HT1080 (cell line): ENCODE data around the gene RAD51B. TPM values are rescaled to one million over a fixed set of nuclear protein-coding genes. Genes with fewer than 3 reads are reported as not detected.
A peak's percentile ranks its signal among the peaks of the same experiment; 100 is the strongest.
"Not testable (repeated sequence)": the region's sequence is repeated elsewhere in the genome, so short reads cannot be mapped to it uniquely, and the experiment has no call there.

Source experiments
- DNase-seq: peaks from one replicate; pipeline ENCODE4 v3.0.0-alpha.2; 2015; ENCODE audit warnings: low read depth
- total RNA-seq: library from RNA; depleted of rRNA; stranded (reverse); fragments of >200 nt; shearing (Covaris generic); gene quantifications from 2 replicates; pipeline ENCODE4 v1.2.3, GENCODE V29; 2014

The RAD51B gene
- total RNA-seq, 1 experiment from 2014 or later: 8.5 TPM

DNA sequence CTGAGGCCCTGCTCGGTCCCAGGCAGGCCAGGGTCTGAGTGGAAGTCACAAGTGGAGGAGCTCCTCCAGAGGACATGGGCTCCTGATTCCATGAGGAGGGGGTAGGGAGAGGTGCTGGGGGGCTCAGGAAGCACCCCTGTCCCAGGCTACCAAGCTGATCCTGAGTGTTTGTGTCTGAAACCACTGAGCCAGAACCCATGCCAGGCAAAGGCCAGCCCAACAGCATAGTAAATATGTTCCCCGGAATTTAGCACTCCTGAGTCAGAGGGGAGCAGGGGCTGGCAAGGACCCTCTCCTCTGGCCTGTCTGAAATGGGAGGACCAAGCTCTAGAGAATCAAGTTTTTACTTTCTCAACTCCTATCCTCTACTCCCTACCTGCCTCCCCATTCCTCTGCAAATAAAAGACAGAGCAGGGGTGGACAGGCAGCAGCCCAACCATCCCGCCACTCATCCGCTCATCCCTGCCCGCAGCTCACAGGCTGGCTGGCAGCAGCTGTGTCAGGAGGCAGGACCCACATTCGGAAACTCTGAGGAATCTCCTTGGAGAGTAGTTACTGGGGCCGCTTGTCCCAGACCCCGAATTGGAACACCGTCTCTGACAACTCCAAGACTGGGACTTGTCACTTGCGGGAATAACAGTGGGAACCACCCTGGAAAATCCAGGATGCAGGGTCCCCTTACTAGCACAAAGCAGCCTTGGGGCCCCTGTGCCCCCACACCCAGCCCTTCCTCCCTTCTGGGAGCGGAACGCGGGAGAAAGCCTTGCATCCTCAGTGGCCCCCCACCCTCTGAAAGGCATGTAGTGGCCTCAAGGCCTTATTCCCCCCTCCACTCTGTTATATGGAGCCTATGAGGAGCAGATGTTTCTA lies 870.7 kb downstream of the RAD51B start:
- DNase-seq: no peak

DNA sequence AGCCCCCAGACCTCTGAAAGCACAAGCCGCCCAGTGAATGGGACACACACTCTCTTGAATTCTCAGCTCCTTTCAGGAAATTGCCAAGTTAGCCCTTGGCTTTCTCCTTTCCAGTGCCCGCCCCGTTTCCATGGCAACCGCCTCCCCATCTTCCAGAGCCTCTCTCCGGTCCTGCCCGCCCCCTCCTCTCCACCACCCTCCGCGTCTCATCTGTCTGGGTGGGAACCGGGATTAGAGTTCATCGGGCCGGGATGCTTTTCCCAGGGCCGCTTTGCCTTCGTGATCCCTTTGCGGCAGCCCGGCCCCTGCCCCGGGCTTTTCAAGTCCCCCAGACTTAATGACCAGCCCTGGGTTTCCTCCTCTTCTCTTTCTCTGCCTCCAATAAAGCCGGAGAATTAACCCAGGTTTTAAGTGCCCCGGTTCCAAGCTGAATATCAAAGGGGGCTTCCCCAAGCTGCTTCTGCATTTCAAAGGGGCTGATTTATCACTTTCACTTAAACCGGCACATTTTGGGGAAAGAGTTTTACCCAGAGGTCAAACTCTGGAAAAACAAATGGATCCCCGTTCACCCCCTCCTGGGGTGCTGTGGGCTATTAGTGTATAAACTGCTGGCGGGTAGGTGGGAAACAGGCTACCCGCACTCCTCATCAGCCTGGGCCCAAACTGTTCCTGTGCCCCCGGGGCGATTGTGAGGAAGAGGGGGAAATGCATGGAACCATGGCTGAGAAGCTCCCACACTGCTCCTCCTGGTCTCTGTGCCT lies 871.6 kb downstream of the RAD51B start:
- DNase-seq: no peak

DNA sequence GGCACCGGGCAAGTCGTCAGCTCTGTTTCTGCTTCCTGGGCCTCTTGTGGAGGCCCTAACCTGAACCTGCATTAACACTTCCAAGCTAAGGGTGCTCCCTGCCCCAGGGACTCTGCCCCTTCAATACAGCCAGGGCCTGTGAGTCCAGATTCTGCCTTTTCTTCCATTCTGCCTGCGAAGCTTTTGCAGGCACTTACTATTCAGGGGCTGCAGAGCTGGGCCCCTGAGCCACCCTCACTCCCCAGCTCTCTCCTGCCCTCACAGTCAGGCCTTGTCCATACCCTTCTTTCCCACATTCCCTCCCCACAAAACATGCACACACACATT lies 872.2 kb downstream of the RAD51B start:
- DNase-seq: no peak

DNA sequence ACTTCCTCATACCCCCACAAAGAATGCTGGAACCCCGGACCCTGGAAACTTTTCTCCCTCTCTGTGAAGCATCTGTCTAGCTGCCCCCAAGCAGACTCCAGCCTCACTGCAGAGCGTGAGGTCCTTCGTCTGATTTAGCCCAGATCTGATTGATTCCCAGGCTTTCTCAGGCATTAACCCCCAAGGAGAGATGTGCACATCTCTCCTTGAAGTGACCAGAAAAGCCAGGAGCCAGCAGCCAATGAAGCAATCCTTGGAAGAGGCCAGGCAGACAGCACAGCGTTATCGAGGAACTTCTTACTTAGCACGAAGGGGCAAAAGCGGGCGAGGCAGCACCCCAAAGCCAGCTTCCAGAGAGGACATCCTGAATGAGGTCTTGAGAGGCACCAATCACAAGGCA lies 872.6 kb downstream of the RAD51B start:
- DNase-seq: no peak

DNA sequence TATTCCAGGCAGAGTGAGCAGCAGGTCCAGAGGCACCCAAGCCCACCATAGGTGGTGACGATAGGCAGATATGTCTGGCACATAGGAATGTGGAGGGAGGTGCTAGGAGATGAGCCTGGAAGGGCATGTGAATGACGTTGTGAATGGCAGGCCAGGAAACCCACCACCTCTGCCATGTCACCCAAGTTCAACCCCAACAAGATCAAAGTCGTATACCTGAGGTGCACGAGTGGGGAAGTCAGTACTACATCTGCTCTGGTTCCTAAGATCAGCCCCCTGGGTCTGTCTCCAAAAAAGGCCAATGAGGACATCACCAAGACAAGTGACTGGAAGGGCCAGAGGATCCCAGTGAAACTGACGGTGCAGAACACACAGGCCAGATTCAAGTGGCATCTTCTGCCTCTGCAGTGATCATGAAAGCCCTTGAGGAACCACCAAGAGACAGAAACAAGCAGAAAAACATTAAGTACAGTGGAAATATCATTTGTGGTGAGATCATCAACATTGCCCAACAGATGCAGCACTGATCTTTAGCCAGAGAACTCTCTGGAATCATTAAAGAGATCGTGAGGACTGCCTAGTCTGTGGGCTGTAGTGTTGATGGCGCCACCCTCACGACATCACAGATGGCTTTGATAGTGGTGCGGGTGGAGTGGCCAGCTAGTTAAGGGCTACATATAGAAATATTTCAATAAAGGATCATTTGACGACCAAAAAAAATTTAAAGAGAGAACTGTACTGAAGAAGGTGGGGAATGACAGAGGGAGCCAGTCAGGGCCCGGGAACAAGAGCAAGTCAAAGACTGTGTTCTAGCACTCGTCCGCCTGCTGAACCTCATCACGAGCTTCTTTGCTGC lies 873.6 kb downstream of the RAD51B start:
- DNase-seq: no peak

DNA sequence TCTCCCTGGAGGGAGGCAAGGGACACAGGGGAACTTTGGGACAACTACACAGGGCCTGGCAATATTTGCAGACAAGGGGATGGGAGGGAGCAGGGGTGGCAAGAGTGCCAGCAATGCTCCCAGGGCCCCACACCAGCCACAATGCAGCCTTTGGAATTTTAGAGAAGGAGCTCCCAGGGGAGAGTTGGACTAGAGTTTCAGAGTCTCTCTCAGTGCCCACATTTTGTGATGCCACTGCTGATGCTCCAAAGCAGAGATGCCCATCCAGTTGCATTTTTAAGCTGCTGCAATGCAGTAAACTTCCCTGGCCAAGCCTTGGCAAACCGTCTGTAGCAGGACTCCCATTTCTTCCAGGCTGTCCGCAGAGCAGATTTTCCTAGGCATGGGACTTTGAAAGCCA lies 874.3 kb downstream of the RAD51B start:
- DNase-seq: no peak

DNA sequence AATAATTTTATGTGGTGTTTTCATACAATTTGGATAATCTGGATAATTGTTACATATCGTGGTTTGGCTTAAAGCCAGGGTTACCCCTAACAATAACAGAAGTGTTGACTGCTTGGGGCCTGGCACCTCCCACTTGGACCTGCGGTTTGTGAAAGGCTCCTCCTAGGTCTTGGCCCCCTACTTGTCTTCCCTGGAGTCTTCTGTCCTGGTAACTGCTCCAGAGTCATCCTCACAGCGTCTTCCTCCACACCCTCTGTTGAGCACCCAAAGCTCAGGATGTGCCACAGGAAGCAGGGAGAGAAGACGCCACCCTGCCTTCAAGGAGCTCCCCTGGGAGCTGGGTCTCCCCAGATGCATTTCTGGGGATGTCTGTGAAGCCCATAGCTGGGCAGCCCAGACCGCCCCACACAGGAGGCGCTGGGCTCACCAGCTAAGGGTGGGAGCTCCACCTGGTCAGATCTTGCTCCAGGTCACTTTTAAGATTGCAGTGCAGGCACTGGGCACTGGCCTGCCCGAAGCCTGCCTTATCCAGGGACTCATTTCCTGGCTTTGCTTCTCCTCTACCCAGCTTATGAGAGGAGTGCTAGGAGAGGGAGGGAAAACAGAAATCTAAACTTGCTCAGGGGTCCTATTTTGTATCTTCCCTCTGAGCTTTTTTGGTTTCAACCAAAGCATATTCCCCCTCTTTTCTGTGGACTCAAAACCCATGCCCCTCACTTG lies 875.1 kb downstream of the RAD51B start:
- peak; percentile 76 for DNase-seq

DNA sequence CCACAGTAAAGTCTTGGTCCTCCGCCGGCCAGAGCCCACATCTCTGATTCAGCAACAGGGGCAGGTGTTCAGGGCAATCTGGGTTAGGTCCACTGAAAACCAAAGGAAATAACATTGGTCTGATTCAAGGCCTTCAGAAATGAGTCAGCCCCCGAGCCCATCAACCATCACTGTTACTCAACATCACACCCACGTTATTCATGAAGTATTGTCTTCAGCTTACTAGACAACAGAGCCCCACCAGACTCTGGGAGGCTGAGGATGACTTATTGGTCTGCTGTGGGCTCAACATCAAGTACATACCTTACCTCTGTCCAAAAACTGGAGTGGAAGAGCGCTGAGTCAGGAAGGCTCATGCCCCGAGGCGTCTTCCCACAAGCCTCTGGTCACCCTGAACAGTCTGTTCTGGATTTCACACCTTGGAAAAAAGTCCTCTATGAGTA lies 875.8 kb downstream of the RAD51B start:
- peak; percentile 100 for DNase-seq

DNA sequence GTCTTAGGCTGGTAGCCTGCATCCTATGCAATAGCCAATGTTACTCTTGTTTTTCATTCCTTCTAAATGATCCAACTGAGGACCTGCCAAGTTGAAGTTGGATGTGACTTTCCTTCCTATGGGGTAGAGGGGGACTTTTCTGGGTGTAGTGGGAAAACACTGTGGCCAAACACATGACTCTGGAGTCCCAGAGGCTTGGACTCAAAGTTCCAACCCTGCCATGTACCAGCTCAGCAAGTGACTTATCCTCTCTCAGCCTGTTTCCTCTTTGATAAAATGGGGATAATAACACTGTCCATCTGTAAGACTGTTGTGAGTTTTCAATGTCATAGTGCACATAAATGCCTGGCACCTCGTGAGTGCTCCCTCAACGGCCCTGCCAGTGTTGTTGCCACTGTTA lies 876.3 kb downstream of the RAD51B start:
- no peak for DNase-seq

DNA sequence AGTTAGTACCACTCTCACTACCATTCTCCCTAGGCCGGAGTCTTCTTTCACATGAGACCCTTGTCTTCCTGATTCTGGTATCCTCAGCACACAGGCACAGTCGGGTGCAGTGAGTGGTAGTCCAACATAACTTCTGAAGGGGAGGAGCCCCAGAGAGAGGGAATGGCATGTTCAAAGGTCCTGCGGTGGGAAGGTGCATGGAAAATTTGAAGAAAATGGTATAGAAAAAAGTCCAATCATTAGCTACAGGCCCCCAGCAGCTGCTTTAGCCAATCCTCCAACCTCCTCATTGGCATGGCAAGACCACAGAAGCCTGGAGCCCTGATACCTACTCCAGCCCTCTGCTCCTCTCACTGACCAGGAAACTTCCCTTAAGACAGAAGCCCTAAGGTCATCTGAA lies 876.7 kb downstream of the RAD51B start:
- DNase-seq: no peak

DNA sequence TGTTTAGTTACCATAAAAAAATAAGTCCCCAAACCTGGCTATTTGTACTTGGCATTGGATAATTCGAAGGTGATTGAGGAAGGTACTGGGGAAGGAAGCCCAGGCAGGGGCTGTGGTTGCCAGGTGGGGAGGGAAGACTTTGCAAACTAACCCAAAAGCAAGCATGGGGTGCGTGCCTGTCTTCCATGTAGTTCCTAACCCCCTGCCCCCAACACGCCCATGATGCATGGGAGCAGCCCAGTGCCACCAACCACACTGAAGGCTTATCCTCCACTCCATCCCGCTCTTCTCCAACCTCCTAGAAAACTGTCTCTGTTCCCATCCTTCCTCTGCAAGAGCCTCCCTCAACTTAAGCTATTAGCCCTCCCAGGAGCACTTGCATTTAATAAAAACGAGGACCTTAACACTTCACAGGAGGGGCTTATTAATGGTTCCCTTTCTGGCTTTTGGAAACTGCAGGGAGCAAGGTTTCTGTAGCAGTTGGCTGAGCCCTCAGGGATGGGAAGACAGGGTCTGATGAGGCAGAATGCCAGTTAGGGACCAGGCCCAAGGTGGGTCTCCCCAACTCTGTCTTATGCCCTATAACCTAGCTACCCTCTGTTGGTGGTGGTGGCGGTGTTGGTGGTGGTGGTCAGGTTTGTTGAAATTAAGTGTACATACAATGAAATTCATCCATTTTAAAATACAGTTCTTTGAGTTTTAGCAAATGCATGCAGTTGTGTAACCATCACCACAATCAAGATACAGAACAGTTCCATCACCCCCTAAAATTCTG lies 877.3 kb downstream of the RAD51B start:
- no peak for DNase-seq

DNA sequence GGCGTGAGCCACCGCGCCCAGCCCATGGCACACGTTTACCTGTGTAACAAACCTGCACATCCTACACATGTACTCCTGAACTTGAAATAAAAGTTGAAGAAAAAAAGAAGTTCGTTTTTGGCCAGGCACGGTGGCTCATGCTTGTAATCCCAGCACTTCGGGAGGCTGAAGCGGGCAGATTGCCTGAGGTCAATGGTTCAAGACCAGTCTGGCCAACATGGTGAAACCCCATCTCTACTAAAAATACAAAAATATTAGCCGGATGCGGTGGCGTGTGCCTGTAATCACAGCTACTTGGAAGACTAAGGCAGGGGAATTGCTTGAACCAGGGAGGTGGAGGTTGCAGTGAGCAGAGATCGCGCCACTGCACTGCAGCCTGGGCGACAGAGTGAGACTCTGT lies 879.2 kb downstream of the RAD51B start:
- DNase-seq: not testable (repeated sequence)

DNA sequence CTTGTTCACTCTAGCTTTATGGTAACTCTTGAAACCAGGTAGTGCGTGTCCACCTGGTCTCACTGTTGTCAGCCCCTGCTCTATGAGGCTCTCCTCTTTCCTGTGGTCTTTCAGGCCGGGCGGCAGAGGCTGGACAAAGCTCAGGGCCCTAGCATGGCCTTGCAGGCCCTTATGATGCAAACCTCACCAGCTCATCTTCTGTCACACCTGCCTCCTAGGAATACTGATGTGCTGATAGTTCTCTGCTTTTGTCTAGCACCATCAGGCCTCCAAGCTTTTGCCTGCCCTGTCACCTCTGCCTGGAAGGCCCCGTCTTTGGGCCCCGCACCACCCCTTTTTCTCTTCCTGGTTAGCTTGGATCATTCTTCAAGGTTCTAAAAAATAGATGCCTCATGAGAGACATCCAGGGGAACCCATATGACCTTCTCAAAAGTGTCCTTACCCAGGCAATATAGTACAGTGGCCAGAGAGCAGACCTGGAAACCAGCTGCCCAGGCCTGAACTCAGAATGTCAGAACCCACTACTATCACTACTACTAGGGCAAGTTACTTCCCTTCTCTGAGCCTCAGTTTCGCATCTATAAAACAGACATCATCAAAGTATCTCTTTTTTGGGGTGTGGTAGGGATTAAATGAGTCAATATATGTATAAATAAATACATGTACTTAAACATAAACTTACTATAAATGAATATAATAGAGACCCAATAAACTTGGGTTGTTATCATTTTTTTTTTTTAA lies 881.6 kb downstream of the RAD51B start:
- DNase-seq: no peak

DNA sequence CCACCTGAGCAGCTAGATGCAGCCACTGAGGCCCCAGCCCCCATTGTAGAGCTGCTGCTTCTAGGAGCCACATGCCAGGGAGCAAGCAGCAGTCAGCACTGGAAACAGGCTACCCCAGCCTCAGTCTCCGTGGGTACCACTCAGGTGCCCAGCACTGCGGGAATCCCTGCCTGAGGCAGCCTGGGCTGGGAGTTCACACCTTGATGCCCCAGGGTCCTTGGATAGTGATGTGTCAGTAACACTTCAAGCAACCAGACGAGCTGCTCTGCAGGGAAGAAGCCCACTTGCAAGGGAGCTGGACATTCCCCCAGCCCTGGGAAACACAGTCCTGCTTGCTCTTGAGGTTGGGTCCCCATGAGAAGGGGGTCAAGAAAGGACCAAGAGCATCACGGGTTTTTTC lies 882.6 kb downstream of the RAD51B start:
- no peak for DNase-seq

DNA sequence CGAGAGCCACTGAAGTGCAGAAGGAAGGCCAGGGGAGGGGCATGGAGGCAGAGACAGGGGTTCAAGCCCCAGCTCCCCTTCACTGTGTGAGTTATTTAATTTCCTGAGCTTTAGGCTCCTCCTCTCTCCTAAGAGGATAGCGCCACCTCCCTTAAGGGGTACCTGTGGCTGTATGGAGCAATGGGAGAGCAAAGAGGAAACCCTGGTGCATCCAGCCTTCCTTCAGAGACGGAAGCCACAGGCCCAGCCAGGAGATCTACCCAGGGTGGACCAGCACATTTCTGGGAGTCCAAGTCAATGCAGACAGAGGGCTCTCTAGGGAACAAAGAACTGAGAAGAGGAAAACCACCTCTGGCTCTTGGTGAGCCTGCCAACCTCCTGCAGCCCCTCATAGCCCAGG lies 883.0 kb downstream of the RAD51B start:
- no peak for DNase-seq

DNA sequence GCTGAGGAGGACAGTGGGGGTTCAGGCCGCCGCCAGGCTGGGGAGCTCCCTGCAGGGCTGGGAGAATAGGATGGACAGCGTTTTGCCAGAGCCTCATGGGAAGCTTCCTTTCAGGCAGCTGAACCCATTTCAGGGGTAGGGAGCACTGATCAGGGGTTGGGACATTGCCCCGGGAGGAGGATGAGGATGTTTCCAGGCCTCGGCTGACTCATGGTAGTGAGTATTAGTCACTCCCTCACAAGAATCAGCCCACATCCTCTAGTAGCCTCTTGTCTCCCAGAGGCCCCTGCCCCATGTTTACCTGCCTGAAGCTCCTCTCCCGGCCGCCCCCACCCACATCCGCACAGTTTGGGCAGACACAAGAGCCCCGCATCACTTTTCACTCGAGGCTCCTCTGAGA lies 883.5 kb downstream of the RAD51B start:
- peak; percentile 98 for DNase-seq

DNA sequence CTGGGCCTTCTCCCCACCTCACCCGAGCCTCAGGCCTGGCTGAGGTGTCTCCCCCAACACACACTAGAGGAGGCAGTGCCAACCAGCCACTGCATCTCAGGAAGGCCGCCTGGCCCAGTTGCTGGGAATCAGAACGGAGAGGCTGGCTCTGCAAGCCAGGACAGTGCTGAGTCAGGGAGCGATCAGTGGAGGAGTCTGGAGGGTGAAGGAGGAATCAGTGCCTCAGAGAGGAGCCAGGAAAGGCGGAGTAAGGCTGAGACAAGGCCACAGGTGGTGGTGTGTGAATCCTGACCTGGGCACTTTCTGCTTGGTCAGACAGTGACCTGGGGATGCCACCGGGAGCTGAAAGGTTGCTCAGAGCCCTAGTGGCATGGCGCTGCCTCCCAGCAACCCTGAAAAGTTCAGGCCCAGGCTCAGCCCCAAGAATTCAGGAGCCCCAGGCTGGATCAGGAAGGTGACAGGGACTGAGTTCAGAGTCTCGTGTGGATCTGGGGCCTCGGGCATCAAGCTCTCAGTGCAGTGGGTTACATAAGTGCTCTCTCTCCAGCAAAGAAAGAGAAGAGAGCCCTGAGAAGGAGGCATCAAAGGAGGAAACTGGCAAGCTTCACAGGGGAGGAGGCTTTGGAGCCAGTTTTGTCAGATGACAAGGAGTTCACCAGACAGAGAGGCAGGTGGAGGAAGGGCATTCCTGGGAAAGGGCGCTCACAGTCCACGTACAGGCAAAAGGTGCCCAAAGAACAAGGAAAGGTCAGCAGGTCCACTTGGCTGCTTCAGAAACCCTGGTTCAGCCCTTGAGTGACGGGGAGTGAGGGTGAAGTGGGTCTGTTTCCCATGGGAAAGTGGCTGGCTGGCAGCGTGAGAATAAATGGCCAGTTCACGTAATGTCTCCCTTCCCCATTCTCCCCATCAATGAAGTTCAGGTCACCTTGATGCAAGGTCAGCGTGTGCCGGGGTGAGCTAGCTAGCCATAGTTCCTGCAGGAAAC lies 885.4 kb downstream of the RAD51B start:
- no peak for DNase-seq

DNA sequence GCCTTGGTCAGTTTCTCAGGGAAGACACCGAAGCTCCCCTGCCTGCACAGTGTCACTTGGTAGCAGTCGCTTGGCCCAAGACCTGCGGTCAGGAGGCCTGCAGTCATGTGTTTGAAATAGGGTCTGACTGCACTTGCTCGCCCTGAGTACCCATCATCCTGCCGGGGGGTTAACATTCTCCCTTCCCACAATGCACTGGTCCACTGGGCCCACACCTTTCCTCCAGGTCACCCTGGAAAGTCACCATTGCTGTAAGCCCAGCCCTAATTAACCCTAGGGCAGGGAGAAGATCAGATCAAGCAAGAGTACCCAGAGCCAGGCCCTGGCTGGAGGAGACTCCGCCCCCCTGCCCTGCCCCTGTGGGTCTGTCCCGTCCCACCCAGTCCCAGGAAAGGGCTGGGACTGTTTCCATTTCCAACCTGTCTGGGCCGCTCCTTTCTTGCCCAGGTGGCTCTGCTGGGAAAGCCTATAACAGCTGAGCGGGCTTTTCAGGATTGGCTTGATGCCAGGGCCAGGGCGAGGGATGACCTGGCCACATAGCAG lies 886.2 kb downstream of the RAD51B start:
- no peak for DNase-seq
